HepG2 (cell line): ENCODE results near the gene COL26A1. TPM values are rescaled to one million over a fixed set of nuclear protein-coding genes. Genes with fewer than 3 reads are reported as not detected.

Experiments used
- ATAC-seq: fragments of 200-7000 bp; cut with Tn5 transposase; 3 replicates; pipeline ENCODE4 v1.9.1; 2020; ENCODE audit warnings: mild to moderate bottlenecking, moderate library complexity
- BruUV-seq: library from RNA; stranded (reverse); fragments of 400-500 nt; replicated peaks from 2 replicates; lab custom pipeline; 2021; lab: Mats Ljungman, UMichigan
- CTCF ChIA-PET: fragments of 300-600 bp; formaldehyde crosslinking; extraction: SDS; loops from one replicate; lab custom pipeline; 2021; ENCODE audit warnings: low total read pairs, inconsistent platforms, low intra/inter-chr PET ratio; lab: Yijun Ruan, JAX
- POLR2A ChIA-PET: fragments of 350-600 bp; sonication (Branson Sonifier 250); formaldehyde crosslinking; loops from one replicate; lab custom pipeline; 2020; ENCODE audit warnings: antibody characterized with exemption, inconsistent platforms; lab: Yijun Ruan, JAX
- DNase-seq: peaks from one replicate; pipeline ENCODE4 v3.0.0-alpha.2; 2015; ENCODE audit warnings: low spot score
- FAIRE-seq: peaks from 3 replicates; lab custom pipeline; 2011; peaks lifted over from hg19 to GRCh38; lab: Jason Lieb, UNC
- H2AFZ ChIP-seq: one replicate; pipeline ENCODE4 v1.6.1; 2011; ENCODE audit warnings: low read length, inconsistent platforms
- H3K27ac ChIP-seq: fragments of 300-600 bp; 3 replicates; pipeline ENCODE4 v1.8.0; 2011; ENCODE audit warnings: mixed run types, mild to moderate bottlenecking, mixed read lengths, low read length, inconsistent platforms; ENCODE audit not compliant: insufficient read depth; ENCODE audit errors: extremely low read length
- H3K27me3 ChIP-seq, 2 experiments: fragments of 200-600 bp in 1 of 2; 2 replicates in 1 of 2; 3 replicates in 1 of 2; pipeline versions ENCODE4 v1.6.0 to v1.8.0; 2011; ENCODE audit warnings: low read length in 2 of 2, mild to moderate bottlenecking in 2 of 2, moderate library complexity in 2 of 2, inconsistent platforms in 1 of 2; ENCODE audit not compliant: insufficient read depth in 2 of 2, control insufficient read depth in 1 of 2
- H3K36me3 ChIP-seq, 2 experiments: fragments of 200-600 bp in 1 of 2; replicated peaks in 1 of 2; 2 replicates in 1 of 2; 3 replicates in 1 of 2; pipeline versions ENCODE4 v1.5.1 to v1.8.0; 2011; ENCODE audit warnings: low read length in 2 of 2, inconsistent platforms in 1 of 2; ENCODE audit not compliant: insufficient read depth in 2 of 2, control insufficient read depth in 1 of 2
- H3K4me1 ChIP-seq: 2 replicates; pipeline ENCODE4 v1.5.1; 2012; ENCODE audit warnings: low read length, inconsistent platforms; ENCODE audit not compliant: insufficient read depth
- H3K4me2 ChIP-seq: 2 replicates; pipeline ENCODE4 v1.6.0; 2011; ENCODE audit warnings: low read depth, low read length, inconsistent platforms
- H3K4me3 ChIP-seq, 3 experiments: fragments of 200-600 bp in 1 of 3; sonication (generic), shearing (Covaris generic) in 1 of 3; replicated peaks in 1 of 3; 2 replicates each; pipeline ENCODE4 v1.5.1; 2011 to 2016; ENCODE audit warnings: low read length in 3 of 3, inconsistent platforms in 2 of 3, low read depth in 2 of 3, mild to moderate bottlenecking in 2 of 3, control low read depth in 1 of 3, mixed read lengths in 1 of 3; ENCODE audit not compliant: insufficient read depth in 1 of 3
- H3K79me2 ChIP-seq: one replicate; pipeline ENCODE4 v1.6.1; 2011; ENCODE audit warnings: low read length, inconsistent platforms; ENCODE audit not compliant: insufficient read depth
- H3K9ac ChIP-seq: 2 replicates; pipeline ENCODE4 v1.6.0; 2011; ENCODE audit warnings: mild to moderate bottlenecking, low read depth, low read length, inconsistent platforms; ENCODE audit not compliant: insufficient read depth
- H3K9me3 ChIP-seq: 2 replicates; pipeline ENCODE4 v1.5.1; 2012; ENCODE audit warnings: mild to moderate bottlenecking, low read length
- H4K20me1 ChIP-seq: 2 replicates; pipeline ENCODE4 v1.6.0; 2011; ENCODE audit warnings: inconsistent platforms, mild to moderate bottlenecking, low read length, moderate library complexity; ENCODE audit not compliant: insufficient read depth
- BRD4 ChIP-seq: sonication (generic); formaldehyde crosslinking; IDR thresholded peaks from 2 replicates; pipeline ENCODE4 v1.4.0; 2020; ENCODE audit warnings: missing genetic modification reagents
- FOXK2 ChIP-seq: fragments of 450-650 bp; IDR thresholded peaks from 2 replicates; pipeline ENCODE4 v1.6.1; 2016
- NAIF1 ChIP-seq: sonication (generic); formaldehyde crosslinking; IDR thresholded peaks from 2 replicates; pipeline ENCODE4 v1.5.0; 2020; ENCODE audit warnings: mild to moderate bottlenecking, missing genetic modification reagents, borderline replicate concordance
- NR2F6 ChIP-seq, 2 experiments: IDR thresholded peaks; 2 replicates each; pipeline ENCODE4 v1.6.1; 2016; ENCODE audit warnings: antibody characterized with exemption in 1 of 2, mild to moderate bottlenecking in 1 of 2
- SMARCE1 ChIP-seq: fragments of 450-650 bp; IDR thresholded peaks from 2 replicates; pipeline ENCODE4 v1.6.1; 2017; ENCODE audit warnings: borderline replicate concordance
- ZNF501 ChIP-seq: sonication (generic); formaldehyde crosslinking; IDR thresholded peaks from 2 replicates; pipeline ENCODE4 v1.5.1; 2020; ENCODE audit warnings: mild to moderate bottlenecking, moderate library complexity, missing genetic modification reagents
- WGBS: methylation state at CpG from one replicate; pipeline ENCODE4 v1.1.6; 2017; ENCODE audit warnings: low lambda C conversion rate; 5-methylcytosine and 5-hydroxymethylcytosine counted together
- in situ Hi-C: cut with HindIII; loops from 2 replicates; pipeline ENCODE4 v1.10.0; 2017; ENCODE audit warnings: low pct_unique_long_range_greater_than_20kb; ENCODE audit not compliant: extremely low pct_ligation_motif_present
- intact Hi-C: fragments of 100-400 bp; cut with micrococcal nuclease; formaldehyde crosslinking; loops from one replicate; pipeline ENCODE4 v1.10.0; 2022; ENCODE audit not compliant: unreplicated experiment
- polyA plus RNA-seq, 8 experiments: library from polyadenylated mRNA; depleted of rRNA in 3 of 8; stranded (reverse) in 7 of 8; unstranded in 1 of 8; fragments of >200 nt; fragmentation: Illumina TruSeq in 4 of 8; extraction: Trizol in 4 of 8; gene quantifications; 2 replicates each; pipeline versions ENCODE4 v1.2.1 to v1.2.3, GENCODE V29; 2011 to 2016; ENCODE audit warnings: low read depth in 4 of 8, missing spikeins in 1 of 8, mixed read lengths in 1 of 8; ENCODE audit not compliant: insufficient read depth in 1 of 8
- total RNA-seq, 5 experiments: library from RNA; depleted of rRNA; stranded (reverse); fragments of >200 nt; fragmentation: Illumina TruSeq; extraction: Trizol; gene quantifications; 2 replicates each; pipeline ENCODE4 v1.2.3, GENCODE V29; 2016; ENCODE audit warnings: low read depth in 1 of 5
- TF ChIP-seq, protein P1 (sequence below): sonication (generic); formaldehyde crosslinking; IDR thresholded peaks from 2 replicates; pipeline ENCODE4 v1.8.1; 2023; ENCODE audit warnings: mild to moderate bottlenecking, inconsistent platforms, moderate library complexity, missing genetic modification reagents, borderline replicate concordance
- TF ChIP-seq, protein P2 (sequence below): sonication (generic); formaldehyde crosslinking; IDR thresholded peaks from one replicate; pipeline ENCODE4 v1.5.1; 2020; ENCODE audit warnings: mild to moderate bottlenecking, missing genetic modification reagents; ENCODE audit errors: not compliant biosample characterization

The COL26A1 gene
- total and polyA plus RNA-seq, 2 of the 13 experiments (the other 11 are each of a cell fraction or from before 2014, with no cell fraction given), result 7.8 to 9.2 TPM

DNA sequence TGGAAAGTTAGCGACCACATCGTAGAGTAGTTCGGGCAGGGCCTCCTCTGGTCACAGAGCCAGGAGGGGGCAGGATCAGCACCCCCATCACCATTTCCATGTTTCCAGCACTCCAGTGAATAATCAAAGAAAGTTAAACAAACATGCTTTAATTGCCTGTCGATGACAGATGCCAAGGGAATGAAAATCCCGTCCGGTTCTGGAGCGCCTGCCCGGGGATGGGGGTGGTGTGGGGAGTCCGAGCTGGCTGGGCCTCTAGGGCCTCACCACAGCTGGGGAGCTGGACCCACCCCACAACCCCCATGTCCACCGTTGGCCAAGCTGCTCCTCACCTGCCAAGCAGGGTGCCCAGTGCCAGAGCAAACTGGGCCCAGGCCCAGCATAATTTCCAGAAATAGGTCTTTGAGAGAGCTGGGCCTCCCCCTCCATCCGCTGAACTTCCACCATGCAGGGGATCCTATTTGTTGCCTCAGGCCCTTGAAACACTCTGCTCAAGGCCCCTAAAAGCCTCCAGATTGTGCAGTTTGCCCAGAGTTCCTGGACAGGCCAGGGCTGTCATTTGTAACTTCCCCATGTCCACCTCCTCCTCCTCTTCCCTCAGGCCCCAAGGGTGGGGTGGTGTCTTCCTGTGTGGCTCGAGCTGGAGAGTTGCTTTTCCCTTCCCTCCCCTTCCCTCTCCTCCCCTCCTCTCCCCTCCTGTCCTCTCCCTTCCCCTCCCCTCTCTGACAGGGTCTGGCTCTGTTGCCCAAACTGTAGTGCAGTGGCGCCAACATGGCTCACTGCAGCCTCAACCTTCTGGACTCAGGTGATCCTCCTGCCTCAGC is 165.4 kb downstream of the COL26A1 start:
- in situ Hi-C loops, result no loop called here
- no peak for ATAC-seq
- H3K4me2 ChIP-seq, result no peak overlapping the region
- no peak for DNase-seq
- POLR2A ChIA-PET, result no interaction called here
- intact Hi-C loops, result no loop called here
- H3K4me1 ChIP-seq, result no peaks in the 10 kb centered on the region
- WGBS, result 80% methylated on average over 9 of the region's 13 CpGs
- H3K4me3 ChIP-seq, result no peak overlapping the region
- H4K20me1 ChIP-seq, result no peaks in the 10 kb centered on the region
- no peaks in the 10 kb centered on the region for H3K9me3 ChIP-seq
- no TSS peak for BruUV-seq
- no peaks in the 10 kb centered on the region for H3K36me3 ChIP-seq
- CTCF ChIA-PET, result no interaction called here
- H3K9ac ChIP-seq, result no peak overlapping the region
- H2AFZ ChIP-seq, result no peak overlapping the region
- H3K27me3 ChIP-seq, result no peaks in the 10 kb centered on the region
- no peaks in the 10 kb centered on the region for H3K79me2 ChIP-seq
- no peak for FAIRE-seq
- no peak for TF ChIP-seq BRD4 (CRISPR knock-in tag)
- TF ChIP-seq, protein P1, sequence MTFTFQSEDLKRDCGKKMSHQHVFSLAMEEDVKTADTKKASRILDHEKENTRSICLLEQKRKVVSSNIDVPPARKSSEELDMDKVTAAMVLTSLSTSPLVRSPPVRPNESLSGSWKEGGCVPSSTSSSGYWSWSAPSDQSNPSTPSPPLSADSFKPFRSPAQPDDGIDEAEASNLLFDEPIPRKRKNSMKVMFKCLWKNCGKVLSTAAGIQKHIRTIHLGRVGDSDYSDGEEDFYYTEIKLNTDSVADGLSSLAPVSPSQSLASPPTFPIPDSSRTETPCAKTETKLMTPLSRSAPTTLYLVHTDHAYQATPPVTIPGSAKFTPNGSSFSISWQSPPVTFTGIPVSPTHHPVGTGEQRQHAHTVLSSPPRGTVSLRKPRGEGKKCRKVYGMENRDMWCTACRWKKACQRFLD, result no peak
- TF ChIP-seq ZNF501 (CRISPR knock-in tag), result no peak
- no peak for TF ChIP-seq NR2F6 (IDR thresholded peaks at IDR 0.05)
- no peak for TF ChIP-seq NR2F6 (CRISPR knock-in tag; IDR thresholded peaks at IDR 0.05)
- no peak for TF ChIP-seq NAIF1 (CRISPR knock-in tag)
- TF ChIP-seq, protein P2, sequence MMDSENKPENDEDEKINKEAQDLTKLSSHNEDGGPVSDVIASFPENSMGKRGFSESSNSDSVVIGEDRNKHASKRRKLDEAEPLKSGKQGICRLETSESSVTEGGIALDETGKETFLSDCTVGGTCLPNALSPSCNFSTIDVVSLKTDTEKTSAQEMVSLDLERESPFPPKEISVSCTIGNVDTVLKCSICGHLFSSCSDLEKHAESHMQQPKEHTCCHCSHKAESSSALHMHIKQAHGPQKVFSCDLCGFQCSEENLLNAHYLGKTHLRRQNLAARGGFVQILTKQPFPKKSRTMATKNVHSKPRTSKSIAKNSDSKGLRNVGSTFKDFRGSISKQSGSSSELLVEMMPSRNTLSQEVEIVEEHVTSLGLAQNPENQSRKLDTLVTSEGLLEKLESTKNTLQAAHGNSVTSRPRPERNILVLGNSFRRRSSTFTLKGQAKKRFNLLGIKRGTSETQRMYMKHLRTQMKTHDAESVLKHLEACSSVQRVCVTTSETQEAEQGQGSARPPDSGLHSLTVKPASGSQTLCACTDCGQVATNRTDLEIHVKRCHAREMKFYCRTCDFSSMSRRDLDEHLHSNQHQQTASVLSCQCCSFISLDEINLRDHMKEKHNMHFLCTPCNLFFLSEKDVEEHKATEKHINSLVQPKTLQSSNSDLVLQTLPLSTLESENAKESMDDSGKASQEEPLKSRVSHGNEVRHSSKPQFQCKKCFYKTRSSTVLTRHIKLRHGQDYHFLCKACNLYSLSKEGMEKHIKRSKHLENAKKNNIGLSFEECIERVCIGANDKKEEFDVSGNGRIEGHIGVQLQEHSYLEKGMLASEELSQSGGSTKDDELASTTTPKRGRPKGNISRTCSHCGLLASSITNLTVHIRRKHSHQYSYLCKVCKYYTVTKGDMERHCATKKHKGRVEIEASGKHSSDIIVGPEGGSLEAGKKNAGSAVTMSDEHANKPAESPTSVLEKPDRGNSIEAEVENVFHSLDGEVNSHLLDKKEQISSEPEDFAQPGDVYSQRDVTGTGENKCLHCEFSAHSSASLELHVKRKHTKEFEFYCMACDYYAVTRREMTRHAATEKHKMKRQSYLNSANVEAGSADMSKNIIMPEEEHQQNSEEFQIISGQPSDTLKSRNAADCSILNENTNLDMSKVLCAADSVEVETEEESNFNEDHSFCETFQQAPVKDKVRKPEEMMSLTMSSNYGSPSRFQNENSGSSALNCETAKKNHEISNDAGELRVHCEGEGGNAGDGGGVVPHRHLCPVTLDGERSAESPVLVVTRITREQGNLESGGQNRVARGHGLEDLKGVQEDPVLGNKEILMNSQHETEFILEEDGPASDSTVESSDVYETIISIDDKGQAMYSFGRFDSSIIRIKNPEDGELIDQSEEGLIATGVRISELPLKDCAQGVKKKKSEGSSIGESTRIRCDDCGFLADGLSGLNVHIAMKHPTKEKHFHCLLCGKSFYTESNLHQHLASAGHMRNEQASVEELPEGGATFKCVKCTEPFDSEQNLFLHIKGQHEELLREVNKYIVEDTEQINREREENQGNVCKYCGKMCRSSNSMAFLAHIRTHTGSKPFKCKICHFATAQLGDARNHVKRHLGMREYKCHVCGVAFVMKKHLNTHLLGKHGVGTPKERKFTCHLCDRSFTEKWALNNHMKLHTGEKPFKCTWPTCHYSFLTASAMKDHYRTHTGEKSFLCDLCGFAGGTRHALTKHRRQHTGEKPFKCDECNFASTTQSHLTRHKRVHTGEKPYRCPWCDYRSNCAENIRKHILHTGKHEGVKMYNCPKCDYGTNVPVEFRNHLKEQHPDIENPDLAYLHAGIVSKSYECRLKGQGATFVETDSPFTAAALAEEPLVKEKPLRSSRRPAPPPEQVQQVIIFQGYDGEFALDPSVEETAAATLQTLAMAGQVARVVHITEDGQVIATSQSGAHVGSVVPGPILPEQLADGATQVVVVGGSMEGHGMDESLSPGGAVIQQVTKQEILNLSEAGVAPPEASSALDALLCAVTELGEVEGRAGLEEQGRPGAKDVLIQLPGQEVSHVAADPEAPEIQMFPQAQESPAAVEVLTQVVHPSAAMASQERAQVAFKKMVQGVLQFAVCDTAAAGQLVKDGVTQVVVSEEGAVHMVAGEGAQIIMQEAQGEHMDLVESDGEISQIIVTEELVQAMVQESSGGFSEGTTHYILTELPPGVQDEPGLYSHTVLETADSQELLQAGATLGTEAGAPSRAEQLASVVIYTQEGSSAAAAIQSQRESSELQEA (CRISPR knock-in tag), result no peak
- no peak for TF ChIP-seq SMARCE1
- TF ChIP-seq FOXK2, result no peak
- H3K27ac ChIP-seq, result no peak overlapping the region
